GM10847 (cell line): ENCODE data around the gene DTX3.

ENCODE experiments used
- POLR2A ChIP-seq: IDR thresholded peaks from 2 replicates; pipeline ENCODE4 v1.6.1; 2011; ENCODE audit not compliant: insufficient read length; ENCODE audit errors: extremely low read depth

Gene DTX3

GRCh38 chr12:57611827-57612710 lies 7.4 kb downstream of the DTX3 start:
- TF ChIP-seq POLR2A = no peak

GRCh38 chr12:57612711-57613426 lies 8.2 kb downstream of the DTX3 start:
- no peak for TF ChIP-seq POLR2A

- no peak for TF ChIP-seq POLR2A
Observed at GRCh38 chr12:57613427-57614109, 8.9 kb downstream of the DTX3 start.

GRCh38 chr12:57614178-57614947 lies 9.7 kb downstream of the DTX3 start:
- no peak for TF ChIP-seq POLR2A

GRCh38 chr12:57614948-57615500 lies 10.4 kb downstream of the DTX3 start:
- no peak for TF ChIP-seq POLR2A

GRCh38 chr12:57615637-57616036 lies 11.0 kb downstream of the DTX3 start:
- TF ChIP-seq POLR2A = no peak

GRCh38 chr12:57616383-57617101 lies 11.9 kb downstream of the DTX3 start:
- no peak for TF ChIP-seq POLR2A

- no peak for TF ChIP-seq POLR2A
Observed at GRCh38 chr12:57617942-57618341, 13.3 kb downstream of the DTX3 start.

GRCh38 chr12:57618966-57619433 lies 14.4 kb downstream of the DTX3 start:
- no peak for TF ChIP-seq POLR2A

- no peak for TF ChIP-seq POLR2A
Observed at GRCh38 chr12:57619434-57620244, 15.0 kb downstream of the DTX3 start.

- TF ChIP-seq POLR2A = no peak
Observed at GRCh38 chr12:57620245-57620935, 15.8 kb downstream of the DTX3 start.

GRCh38 chr12:57620936-57621496 lies 16.4 kb downstream of the DTX3 start:
- no peak for TF ChIP-seq POLR2A
